Upper lobe of right lung (tissue), 1 donor: ENCODE measurements around the gene FAM3A. TPM values are rescaled to one million over a fixed set of nuclear protein-coding genes. Genes with fewer than 3 reads are reported as not detected.

Source experiments
- ATAC-seq: fragments of 200-7000 bp; cut with Tn5 transposase; one replicate; pipeline ENCODE4 v1.9.1; 2020; ENCODE audit warnings: mild to moderate bottlenecking, moderate library complexity
- DNase-seq: peaks from one replicate; pipeline ENCODE4 v3.0.0-alpha.2; 2020
- H3K27ac ChIP-seq: fragments of 200-600 bp; one replicate; pipeline ENCODE4 v1.8.0; 2022
- H3K27me3 ChIP-seq: fragments of 200-600 bp; one replicate; pipeline ENCODE4 v1.8.0; 2022; ENCODE audit warnings: mild to moderate bottlenecking
- H3K36me3 ChIP-seq: fragments of 200-600 bp; one replicate; pipeline ENCODE4 v1.8.0; 2022
- H3K4me1 ChIP-seq: fragments of 200-600 bp; one replicate; pipeline ENCODE4 v1.8.0; 2022
- H3K4me3 ChIP-seq: fragments of 200-600 bp; one replicate; pipeline ENCODE4 v1.8.0; 2022; ENCODE audit warnings: mild to moderate bottlenecking
- H3K9me3 ChIP-seq: fragments of 200-600 bp; one replicate; pipeline ENCODE4 v1.8.0; 2022
- intact Hi-C: fragments of 100-400 bp; cut with DNase I; formaldehyde crosslinking; loops from one replicate; pipeline ENCODE4 v1.11.0; 2022
- total RNA-seq: library from RNA; stranded (reverse); fragmentation: NEBNext Ultra II Directional; extraction: Animal tissue kit (Norgen Biotek cat#: 25700); gene quantifications from one replicate; pipeline ENCODE4 v1.2.1, GENCODE V29; 2021
- TF ChIP-seq, protein P1 (sequence below): fragments of 200-600 bp; IDR thresholded peaks from one replicate; pipeline ENCODE4 v1.8.0; 2022; ENCODE audit warnings: antibody characterized with exemption
- donor health status: DM: no; HTN: yes; CAD: no; lungs with severe emphysema.

The FAM3A gene
- total RNA-seq, 1 donor from 2014 or later = 42.6 TPM

DNA sequence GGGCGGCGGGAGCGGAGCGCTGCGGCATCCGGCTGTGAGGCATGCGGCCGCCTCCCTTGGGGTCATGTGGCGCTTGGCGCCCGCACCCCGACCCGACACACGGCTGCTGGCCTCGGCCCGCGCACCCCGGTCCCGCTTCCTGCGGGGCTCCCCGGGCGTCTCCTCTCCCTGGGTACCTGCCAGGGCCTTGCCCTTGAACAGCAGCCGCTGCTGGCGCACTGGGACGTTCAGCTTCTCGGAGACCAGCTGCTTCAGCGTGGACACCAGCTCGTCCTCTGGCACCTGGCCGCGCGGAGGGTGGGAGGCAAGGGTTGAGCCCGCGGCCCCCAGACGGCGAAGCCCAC, 30.0 kb downstream of the FAM3A start:
- Histone ChIP-seq H3K27ac (peak overlapping the region; percentile 73), H3K27me3 (no peaks in the 10 kb centered on the region), H3K9me3 (no peaks in the 10 kb centered on the region), H3K36me3 (no peaks in the 10 kb centered on the region), H3K4me1 (peaks cover 5% of the 10 kb centered on the region), H3K4me3 (peak overlapping the region; percentile 62)
- intact Hi-C loops = no loop called here
- peak; percentile 70 for DNase-seq
- no peak for ATAC-seq
- TF ChIP-seq, protein P1, sequence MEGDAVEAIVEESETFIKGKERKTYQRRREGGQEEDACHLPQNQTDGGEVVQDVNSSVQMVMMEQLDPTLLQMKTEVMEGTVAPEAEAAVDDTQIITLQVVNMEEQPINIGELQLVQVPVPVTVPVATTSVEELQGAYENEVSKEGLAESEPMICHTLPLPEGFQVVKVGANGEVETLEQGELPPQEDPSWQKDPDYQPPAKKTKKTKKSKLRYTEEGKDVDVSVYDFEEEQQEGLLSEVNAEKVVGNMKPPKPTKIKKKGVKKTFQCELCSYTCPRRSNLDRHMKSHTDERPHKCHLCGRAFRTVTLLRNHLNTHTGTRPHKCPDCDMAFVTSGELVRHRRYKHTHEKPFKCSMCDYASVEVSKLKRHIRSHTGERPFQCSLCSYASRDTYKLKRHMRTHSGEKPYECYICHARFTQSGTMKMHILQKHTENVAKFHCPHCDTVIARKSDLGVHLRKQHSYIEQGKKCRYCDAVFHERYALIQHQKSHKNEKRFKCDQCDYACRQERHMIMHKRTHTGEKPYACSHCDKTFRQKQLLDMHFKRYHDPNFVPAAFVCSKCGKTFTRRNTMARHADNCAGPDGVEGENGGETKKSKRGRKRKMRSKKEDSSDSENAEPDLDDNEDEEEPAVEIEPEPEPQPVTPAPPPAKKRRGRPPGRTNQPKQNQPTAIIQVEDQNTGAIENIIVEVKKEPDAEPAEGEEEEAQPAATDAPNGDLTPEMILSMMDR = no peak

DNA sequence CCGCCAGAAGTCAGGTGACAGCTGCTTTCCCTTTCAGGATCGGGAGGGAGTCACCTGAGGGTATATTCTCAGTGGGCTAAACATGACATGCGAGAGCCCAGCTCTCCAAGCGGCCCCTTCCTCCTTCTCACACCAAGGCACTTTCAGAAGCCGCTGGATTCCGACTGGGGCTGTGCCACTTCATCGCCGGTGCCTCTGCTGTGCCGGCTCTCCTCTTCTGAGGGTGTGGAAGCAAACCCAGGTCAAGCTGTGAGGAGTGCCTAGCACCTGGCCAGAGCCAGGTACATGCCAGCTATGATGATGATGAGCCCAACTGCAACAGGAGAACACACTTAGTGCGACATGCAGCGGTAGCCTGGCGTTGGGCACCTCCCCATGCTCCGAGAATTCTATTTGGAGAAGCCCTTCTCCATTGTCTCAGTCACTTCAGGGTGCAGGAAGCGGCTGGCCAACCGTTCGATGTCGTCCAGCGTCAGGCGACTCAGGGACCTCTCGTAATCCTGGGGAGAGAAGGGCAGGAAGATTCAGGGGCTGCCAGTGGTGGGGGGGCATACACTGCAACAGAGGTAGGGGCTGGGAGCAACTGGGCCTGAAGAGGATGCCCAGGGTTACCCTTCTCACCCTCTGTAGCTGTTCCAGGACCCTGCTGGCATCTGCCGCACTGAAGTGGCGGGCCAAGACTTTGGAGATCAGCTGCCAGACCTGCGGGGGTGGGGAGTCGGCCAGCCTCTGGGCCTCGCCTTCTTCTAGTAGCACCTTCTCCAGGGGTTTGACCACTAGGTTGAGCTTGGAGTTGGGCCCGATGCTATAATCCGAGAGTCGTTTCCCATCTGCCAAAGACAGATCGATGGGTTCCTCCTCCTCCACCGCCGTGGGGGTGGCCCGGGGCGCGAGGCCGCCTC, 30.6 kb downstream of the FAM3A start:
- no peaks in the 10 kb centered on the region for H3K9me3 ChIP-seq
- TF ChIP-seq, protein P1 = no peak
- intact Hi-C loops = no loop called here
- ATAC-seq (no peak), DNase-seq (no peak)
- H3K27ac ChIP-seq = peak overlapping the region; percentile 73
- H3K27me3 ChIP-seq = no peaks in the 10 kb centered on the region
- no peaks in the 10 kb centered on the region for H3K36me3 ChIP-seq
- H3K4me1 ChIP-seq = peaks cover 5% of the 10 kb centered on the region
- H3K4me3 ChIP-seq = peak overlapping the region; percentile 62

DNA sequence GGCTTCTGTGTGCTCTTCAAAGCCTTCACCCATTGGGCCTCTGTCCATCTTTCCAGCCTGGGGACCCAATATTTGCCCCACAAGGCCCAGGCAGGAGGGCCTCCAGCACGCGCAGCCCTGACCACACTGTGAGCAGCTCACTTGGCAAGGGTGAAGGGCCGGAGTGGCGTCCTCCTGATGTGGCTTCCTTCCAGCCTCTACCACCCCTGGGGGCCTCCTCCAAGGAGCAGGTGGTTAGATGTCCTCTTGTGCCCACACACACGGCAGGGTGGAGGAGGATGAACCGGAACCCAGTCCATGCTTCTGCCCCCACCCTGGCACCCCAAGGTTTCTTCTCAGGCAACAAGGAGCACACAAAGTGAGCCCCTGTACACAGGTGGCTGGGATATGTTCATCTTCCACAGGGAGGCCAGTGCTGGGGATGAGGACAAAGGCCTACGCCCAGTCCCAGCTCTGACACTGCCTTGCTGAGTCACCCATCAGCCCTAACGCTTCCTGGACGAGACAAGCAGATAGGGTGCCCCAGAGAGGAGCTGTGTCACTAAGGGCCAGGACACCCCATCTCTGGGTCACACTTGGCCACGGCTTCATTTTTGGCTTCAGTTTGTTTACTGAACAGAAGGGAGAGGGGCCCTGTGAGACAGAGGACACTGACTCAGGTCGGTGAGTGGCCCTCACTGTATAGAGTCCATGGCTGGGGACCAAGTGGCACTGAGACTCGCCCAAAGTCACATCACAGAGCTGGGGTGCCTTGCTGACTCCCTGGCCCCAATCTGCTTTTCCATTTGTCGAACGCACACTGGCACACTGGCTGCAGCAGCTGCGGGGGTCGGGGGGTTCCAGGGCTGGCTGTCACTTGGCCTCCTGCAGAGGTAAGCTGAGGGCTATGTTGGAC, 31.5 kb downstream of the FAM3A start:
- no peaks in the 10 kb centered on the region for H3K27me3 ChIP-seq
- no peak overlapping the region for H3K27ac ChIP-seq
- intact Hi-C loops = no loop called here
- DNase-seq = peak; percentile 23
- H3K4me3 ChIP-seq = no peak overlapping the region
- peaks cover 5% of the 10 kb centered on the region for H3K4me1 ChIP-seq
- no peaks in the 10 kb centered on the region for H3K36me3 ChIP-seq
- no peaks in the 10 kb centered on the region for H3K9me3 ChIP-seq
- no peak for ATAC-seq
- TF ChIP-seq, protein P1 = no peak

DNA sequence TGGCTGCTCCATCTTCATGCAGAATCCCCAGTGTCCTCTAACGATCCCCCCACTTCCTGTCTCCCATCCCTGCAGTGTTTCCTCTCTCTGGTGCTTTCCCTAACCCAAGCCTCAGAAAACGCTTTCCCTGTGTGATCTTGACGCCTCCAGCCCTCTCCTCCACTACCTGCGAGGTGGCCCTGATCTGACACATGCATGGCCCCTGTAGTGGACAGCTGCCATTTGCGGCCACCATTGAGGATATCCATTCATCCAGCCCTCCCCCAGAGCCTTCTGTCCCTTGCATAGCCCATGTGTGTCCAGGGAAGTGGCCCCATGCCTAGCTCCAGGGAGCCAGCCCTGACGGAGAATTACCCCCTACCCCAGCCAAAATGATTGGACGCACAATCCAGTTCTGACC, 32.7 kb downstream of the FAM3A start:
- no peaks in the 10 kb centered on the region for H3K27me3 ChIP-seq
- H3K36me3 ChIP-seq = no peaks in the 10 kb centered on the region
- H3K4me3 ChIP-seq = no peak overlapping the region
- H3K9me3 ChIP-seq = no peaks in the 10 kb centered on the region
- intact Hi-C loops = no loop called here
- ATAC-seq (no peak), DNase-seq (no peak)
- TF ChIP-seq, protein P1 = no peak
- H3K27ac ChIP-seq = no peak overlapping the region
- peaks cover 5% of the 10 kb centered on the region for H3K4me1 ChIP-seq

DNA sequence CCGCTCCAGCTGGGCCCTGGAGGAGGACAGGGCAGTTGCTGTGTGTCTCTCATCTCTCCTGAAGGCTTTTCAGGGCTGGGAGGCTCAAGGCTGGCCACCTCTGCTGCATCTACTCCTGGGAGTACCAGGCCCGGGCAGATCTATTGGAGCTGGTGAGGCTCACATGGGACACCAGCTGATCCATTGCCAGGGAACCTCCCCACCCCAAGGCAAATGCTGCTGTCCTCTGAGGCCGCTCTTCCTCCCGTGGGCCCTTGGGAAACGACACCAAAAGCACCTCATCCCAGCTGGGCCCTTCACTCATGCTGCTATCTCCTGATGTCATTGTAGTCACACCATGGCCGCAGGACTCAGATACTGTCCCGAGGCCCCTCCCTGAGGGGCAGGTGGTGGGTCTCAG, 33.2 kb downstream of the FAM3A start:
- ATAC-seq (no peak), DNase-seq (no peak)
- Histone ChIP-seq H3K9me3 (no peaks in the 10 kb centered on the region), H3K4me3 (no peak overlapping the region), H3K36me3 (no peaks in the 10 kb centered on the region), H3K27ac (no peak overlapping the region), H3K27me3 (no peaks in the 10 kb centered on the region), H3K4me1 (peaks cover 5% of the 10 kb centered on the region)
- intact Hi-C loops = no loop called here
- TF ChIP-seq, protein P1 = no peak
